Measurements from ENCODE around the gene KARS1.

GRCh38 chr16:75626806-75627205 is 20.7 kb downstream of the KARS1 start:
- TF ChIP-seq CTCF (IDR thresholded peaks at IDR 0.05) (no peak), EP300 (IDR thresholded peaks at IDR 0.05) (no peak), POLR2A (IDR thresholded peaks at IDR 0.05) (no peak)

Measured in ovary (tissue), 3 donors.